MM.1S (cell line): ENCODE data around the gene RPAIN.

Experiments
- EZH2 ChIP-seq: fragments of 300-600 bp; sonication (generic); optimal IDR thresholded peaks from 2 replicates; pipeline ENCODE3; 2017; ENCODE audit warnings: low read depth, mild to moderate bottlenecking, antibody characterized with exemption, low read length, mixed read lengths
- TF ChIP-seq, protein P1 (sequence below): fragments of 300-600 bp; sonication (generic); IDR thresholded peaks from 2 replicates; pipeline ENCODE4 v1.5.1; 2016; ENCODE audit warnings: antibody characterized with exemption, low read length, mixed read lengths

DNA sequence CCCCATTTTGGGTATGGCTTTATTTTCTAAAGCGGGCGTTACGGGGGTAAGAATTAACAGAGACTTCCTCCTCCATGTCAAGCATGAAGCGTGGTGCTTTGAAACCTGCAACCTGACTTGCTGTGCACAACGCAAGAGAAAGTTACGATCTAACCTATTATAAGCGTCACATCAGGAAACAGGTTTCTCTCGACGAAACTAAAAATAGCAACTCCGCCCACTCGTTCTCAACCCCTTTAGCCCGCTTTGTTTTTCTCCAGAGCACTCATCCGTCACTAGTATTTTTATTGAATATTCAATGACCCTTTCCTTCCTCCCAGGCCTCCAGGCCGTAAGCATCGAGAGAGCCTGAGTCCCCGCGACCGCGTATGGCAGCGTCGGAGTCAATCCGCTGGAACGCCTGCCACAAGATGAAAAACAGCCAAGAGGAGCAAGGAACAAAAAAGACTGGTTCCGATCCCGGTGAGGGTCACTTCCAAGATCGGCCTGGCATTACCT lies 1.1 kb upstream of the RPAIN start:
- TF ChIP-seq, protein P1, sequence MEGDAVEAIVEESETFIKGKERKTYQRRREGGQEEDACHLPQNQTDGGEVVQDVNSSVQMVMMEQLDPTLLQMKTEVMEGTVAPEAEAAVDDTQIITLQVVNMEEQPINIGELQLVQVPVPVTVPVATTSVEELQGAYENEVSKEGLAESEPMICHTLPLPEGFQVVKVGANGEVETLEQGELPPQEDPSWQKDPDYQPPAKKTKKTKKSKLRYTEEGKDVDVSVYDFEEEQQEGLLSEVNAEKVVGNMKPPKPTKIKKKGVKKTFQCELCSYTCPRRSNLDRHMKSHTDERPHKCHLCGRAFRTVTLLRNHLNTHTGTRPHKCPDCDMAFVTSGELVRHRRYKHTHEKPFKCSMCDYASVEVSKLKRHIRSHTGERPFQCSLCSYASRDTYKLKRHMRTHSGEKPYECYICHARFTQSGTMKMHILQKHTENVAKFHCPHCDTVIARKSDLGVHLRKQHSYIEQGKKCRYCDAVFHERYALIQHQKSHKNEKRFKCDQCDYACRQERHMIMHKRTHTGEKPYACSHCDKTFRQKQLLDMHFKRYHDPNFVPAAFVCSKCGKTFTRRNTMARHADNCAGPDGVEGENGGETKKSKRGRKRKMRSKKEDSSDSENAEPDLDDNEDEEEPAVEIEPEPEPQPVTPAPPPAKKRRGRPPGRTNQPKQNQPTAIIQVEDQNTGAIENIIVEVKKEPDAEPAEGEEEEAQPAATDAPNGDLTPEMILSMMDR: no peak
- TF ChIP-seq EZH2: no peak
